Endothelial cell of umbilical vein (primary cell): Measurements from ENCODE around the gene AQP7. TPM values are rescaled to one million over a fixed set of nuclear protein-coding genes. Genes with fewer than 3 reads are reported as not detected.
"Not testable (repeated sequence)": the region's sequence is repeated elsewhere in the genome, so short reads cannot be mapped to it uniquely, and the experiment has no call there.

Experiments used
- BruUV-seq: library from RNA; stranded (reverse); fragments of 400-500 nt; replicated peaks from 2 replicates; lab custom pipeline; 2021; lab: Mats Ljungman, UMichigan
- CTCF ChIA-PET: fragments of 300-600, 350-600 bp; sonication (Branson Sonifier 250); formaldehyde crosslinking; loops from one replicate; lab custom pipeline; 2021; ENCODE audit warnings: antibody characterized with exemption, inconsistent platforms; lab: Charles Lee
- POLR2A ChIA-PET: fragments of 300-600, 350-600 bp; sonication (Branson Sonifier 250); formaldehyde crosslinking; loops from one replicate; lab custom pipeline; 2021; ENCODE audit warnings: antibody characterized with exemption, inconsistent platforms; lab: Charles Lee
- DNase-seq: peaks from one replicate; pipeline ENCODE4 v3.0.0-alpha.2; 2011; ENCODE audit warnings: low read depth, low spot score
- FAIRE-seq: peaks from 2 replicates; lab custom pipeline; 2011; peaks lifted over from hg19 to GRCh38; lab: Jason Lieb, UNC
- H2AFZ ChIP-seq: 2 replicates; pipeline ENCODE4 v1.6.0; 2012; ENCODE audit warnings: low read depth, low read length, control low read depth, inconsistent platforms
- H3K27ac ChIP-seq: 2 replicates; pipeline ENCODE4 v1.5.1; 2011; ENCODE audit warnings: low read depth, mild to moderate bottlenecking, control low read depth, low read length, moderate library complexity; ENCODE audit not compliant: insufficient read depth
- H3K27me3 ChIP-seq, 2 experiments: 2 replicates each; pipeline versions ENCODE4 v1.6.0 to v1.6.1; 2011; ENCODE audit warnings: low read length in 2 of 2, mixed read lengths in 1 of 2; ENCODE audit not compliant: control insufficient read depth in 2 of 2, insufficient read depth in 2 of 2
- H3K36me3 ChIP-seq, 2 experiments: 2 replicates in 1 of 2; 3 replicates in 1 of 2; pipeline ENCODE4 v1.5.1; 2011; ENCODE audit warnings: low read length in 2 of 2, mild to moderate bottlenecking in 1 of 2, moderate library complexity in 1 of 2; ENCODE audit not compliant: control insufficient read depth in 2 of 2, insufficient read depth in 2 of 2; ENCODE audit errors: extremely low read depth in 1 of 2
- H3K4me1 ChIP-seq: 3 replicates; pipeline ENCODE4 v1.5.1; 2011; ENCODE audit warnings: mild to moderate bottlenecking, low read length; ENCODE audit not compliant: control insufficient read depth, insufficient read depth; ENCODE audit errors: extremely low read depth
- H3K4me2 ChIP-seq: 2 replicates; pipeline ENCODE4 v1.6.1; 2011; ENCODE audit warnings: low read length, control low read depth, mixed read lengths; ENCODE audit not compliant: insufficient read depth
- H3K4me3 ChIP-seq, 3 experiments: fragments of 200-600 bp in 1 of 3; sonication (generic), shearing (Covaris generic) in 1 of 3; replicated peaks in 1 of 3; 2 replicates each; pipeline ENCODE4 v1.5.1; 2011 to 2016; ENCODE audit warnings: control low read depth in 3 of 3, low read length in 3 of 3, mild to moderate bottlenecking in 2 of 3, inconsistent platforms in 1 of 3, low read depth in 1 of 3, moderate library complexity in 1 of 3; ENCODE audit not compliant: insufficient read depth in 1 of 3
- H3K79me2 ChIP-seq: 2 replicates; pipeline ENCODE4 v1.6.0; 2012; ENCODE audit warnings: low read length, inconsistent platforms; ENCODE audit not compliant: control insufficient read depth, insufficient read depth
- H3K9ac ChIP-seq: replicated peaks from 2 replicates; pipeline ENCODE3; 2011; ENCODE audit warnings: low read length, control low read depth; ENCODE audit not compliant: insufficient read depth; ENCODE audit errors: extremely low read depth
- H3K9me1 ChIP-seq: replicated peaks from 3 replicates; pipeline ENCODE4 v1.6.0; 2011; ENCODE audit warnings: mild to moderate bottlenecking, low read length; ENCODE audit not compliant: control insufficient read depth, insufficient read depth; ENCODE audit errors: extremely low read depth
- H3K9me3 ChIP-seq: replicated peaks from 2 replicates; pipeline ENCODE4 v1.5.1; 2012; ENCODE audit warnings: low read length, inconsistent platforms; ENCODE audit not compliant: control insufficient read depth, insufficient read depth
- H4K20me1 ChIP-seq: replicated peaks from 2 replicates; pipeline ENCODE3; 2011; ENCODE audit warnings: mild to moderate bottlenecking, low read length; ENCODE audit not compliant: control insufficient read depth, insufficient read depth; ENCODE audit errors: extremely low read depth
- EZH2 ChIP-seq: IDR thresholded peaks from 2 replicates; pipeline ENCODE4 v1.6.1; 2012; ENCODE audit warnings: borderline replicate concordance, low read depth, mild to moderate bottlenecking, moderate library complexity, low read length, inconsistent platforms; ENCODE audit not compliant: severe bottlenecking
- JUN ChIP-seq: IDR thresholded peaks from 2 replicates; pipeline ENCODE4 v1.6.1; 2011; ENCODE audit warnings: borderline replicate concordance, low read depth; ENCODE audit not compliant: insufficient read length, insufficient read depth
- POLR2A ChIP-seq: IDR thresholded peaks from 2 replicates; pipeline ENCODE4 v1.6.1; 2012; ENCODE audit warnings: low read depth, mild to moderate bottlenecking, control low read depth, low read length
- dilution Hi-C: fragments of 300-500 bp; cut with MboI; formaldehyde crosslinking; loops from one replicate; pipeline ENCODE4 v1.15.0; 2019; ENCODE audit warnings: low sequenced_read_pairs; ENCODE audit not compliant: extremely low pct_ligation_motif_present
- intact Hi-C: fragments of 100-400 bp; cut with micrococcal nuclease; formaldehyde crosslinking; loops from one replicate; pipeline ENCODE4 v1.10.0; 2022
- polyA plus RNA-seq, 4 experiments: library from polyadenylated mRNA; depleted of rRNA in 3 of 4; stranded (reverse) in 3 of 4; unstranded in 1 of 4; fragments of >200 nt; gene quantifications; 2 replicates each; pipeline versions ENCODE4 v1.2.1 to v1.2.3, GENCODE V29; 2011 to 2012; ENCODE audit warnings: missing spikeins in 1 of 4
- total RNA-seq: library from RNA; stranded (reverse); gene quantifications from 2 replicates; pipeline ENCODE4 v1.2.3, GENCODE V29; 2021

The AQP7 gene
- total and polyA plus RNA-seq, 2 donors (not counting 3 experiments of a cell fraction or from before 2014, with no cell fraction given) = 3.7 TPM; not detected in 1

DNA sequence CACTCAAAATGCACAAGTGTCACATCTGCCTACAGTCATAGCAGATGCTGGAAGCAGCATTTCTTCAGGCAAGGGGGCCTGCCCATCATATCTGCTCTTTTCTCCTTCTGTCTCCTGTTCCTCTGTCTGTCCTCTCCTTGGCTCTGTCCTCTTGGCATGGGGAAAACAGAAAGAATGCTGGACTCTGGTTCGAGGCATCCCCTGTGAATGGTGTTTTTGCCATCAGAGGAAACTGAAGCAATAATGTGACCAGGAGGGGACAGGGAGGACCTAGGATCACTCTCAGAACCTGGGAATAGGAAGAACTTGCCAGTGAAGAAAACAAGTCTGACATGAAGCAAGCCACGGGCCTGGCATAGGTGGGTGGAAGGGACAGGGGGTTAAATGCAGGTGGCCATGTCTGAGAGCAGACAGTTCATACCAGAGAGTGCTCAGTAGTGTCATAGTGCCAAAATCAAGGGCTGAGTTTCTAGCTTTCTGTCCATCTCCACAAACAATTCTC lies 35.3 kb downstream of the AQP7 start:
- Histone ChIP-seq H3K36me3 (peaks cover 8 to 23% of the 10 kb centered on the region in 2 experiments), H3K9me1 (no peaks in the 10 kb centered on the region), H2AFZ (no peak overlapping the region), H3K79me2 (no peaks in the 10 kb centered on the region), H4K20me1 (no peaks in the 10 kb centered on the region), H3K4me3 (no peak overlapping the region), H3K9me3 (no peaks in the 10 kb centered on the region), H3K27ac (no peak overlapping the region), H3K27me3 (no peaks in the 10 kb centered on the region), H3K9ac (no peak overlapping the region), H3K4me1 (no peaks in the 10 kb centered on the region), H3K4me2 (no peak overlapping the region)
- FAIRE-seq = no peak
- no peak for DNase-seq
- dilution Hi-C loops = no loop called here
- TF ChIP-seq JUN (no peak), EZH2 (no peak), POLR2A (no peak)
- intact Hi-C loops = no loop called here
- no TSS peak for BruUV-seq
- CTCF ChIA-PET = interaction anchor here (1.0 kb wide), 1 partner anchor 8 kb away, joined by 3 read pairs; no protein-coding TSS in a partner anchor
- POLR2A ChIA-PET = no interaction called here

DNA sequence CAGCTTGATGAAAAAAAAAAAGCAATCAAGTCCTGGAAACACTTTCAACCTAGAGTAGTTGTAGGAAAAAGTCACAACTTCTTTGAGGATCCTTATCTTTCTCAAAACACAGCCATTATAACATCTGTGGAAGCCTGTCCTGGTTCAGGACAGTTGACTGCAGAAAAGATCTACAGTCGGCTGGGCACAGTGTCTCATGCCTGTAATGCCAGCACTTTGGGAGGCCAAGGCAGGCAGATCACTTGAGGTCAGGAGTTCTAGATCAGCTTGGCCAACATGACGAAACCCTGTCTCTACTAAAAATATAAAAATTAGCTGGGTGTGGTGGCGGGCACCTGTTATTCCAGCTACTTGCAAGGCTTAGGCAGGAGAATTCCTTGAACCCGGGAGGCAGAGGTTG lies 37.6 kb downstream of the AQP7 start:
- BruUV-seq, FAIRE-seq, dilution Hi-C loops: not testable (repeated sequence)

More for the DNA sequence above, 37.6 kb downstream of the AQP7 start:
- H3K9me1 ChIP-seq, H3K4me2 ChIP-seq, H2AFZ ChIP-seq, H3K27ac ChIP-seq, H3K9ac ChIP-seq, POLR2A ChIA-PET, H3K27me3 ChIP-seq, H3K4me1 ChIP-seq, H3K79me2 ChIP-seq, H4K20me1 ChIP-seq, H3K4me3 ChIP-seq, H3K9me3 ChIP-seq, DNase-seq, intact Hi-C loops: not testable (repeated sequence)
- CTCF ChIA-PET = interaction anchor here (0.8 to 2.0 kb wide), 2 partner anchors 10 to 51 kb away, joined by 4 to 13 read pairs; no protein-coding TSS in a partner anchor
- peaks cover 6 to 18% of the 10 kb centered on the region in 2 experiments for H3K36me3 ChIP-seq
